ENCODE measurements around the gene MICAL2. TPM values are rescaled to one million over a fixed set of nuclear protein-coding genes. Genes with fewer than 3 reads are reported as not detected.

The MICAL2 gene
- total and polyA plus RNA-seq, 2 of the 13 experiments (the other 11 are each of a cell fraction or from before 2014, with no cell fraction given): 0.78 to 1.1 TPM

DNA sequence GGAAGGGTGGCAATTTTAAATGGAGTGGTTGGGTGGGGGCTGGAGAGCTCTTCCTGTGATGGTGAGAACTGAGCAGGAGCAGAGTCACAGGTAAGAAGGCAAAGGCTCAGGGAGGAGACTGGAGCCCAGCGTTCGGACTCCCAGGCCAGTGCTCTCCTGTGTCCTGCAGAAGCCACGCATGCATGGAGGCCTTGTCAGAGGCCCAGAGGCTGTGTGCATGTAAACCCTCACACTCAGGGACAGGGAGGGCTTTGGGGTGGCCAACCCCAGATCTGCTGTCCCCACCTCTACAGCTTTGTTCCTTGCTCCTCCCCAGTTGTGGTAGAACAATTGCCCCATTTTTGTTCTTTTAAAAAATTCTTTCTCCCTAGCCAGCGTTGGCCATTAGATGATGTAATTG is 136.6 kb downstream of the MICAL2 start:
- H3K9me3 ChIP-seq (ENCODE audit: low read length): no peaks in the 10 kb centered on the region
- BruUV-seq (replicated peaks): no TSS peak
- no peaks in the 10 kb centered on the region for H3K79me2 ChIP-seq (ENCODE audit: insufficient read depth, low read length)
- no peaks in the 10 kb centered on the region for H4K20me1 ChIP-seq (ENCODE audit: insufficient read depth, low read length)
- in situ Hi-C loops (cut with HindIII; ENCODE audit: extremely low pct_ligation_motif_present, low pct_unique_long_range_greater_than_20kb) (no loop called here), intact Hi-C loops (cut with micrococcal nuclease; ENCODE audit: unreplicated experiment) (no loop called here)
- TF ChIP-seq ZNF607 (CRISPR knock-in tag; IDR thresholded peaks at IDR 0.05; ENCODE audit: borderline replicate concordance) (no peak), ZNF124 (CRISPR knock-in tag; IDR thresholded peaks at IDR 0.05) (no peak), ZNF350 (CRISPR knock-in tag; IDR thresholded peaks at IDR 0.05; ENCODE audit: borderline replicate concordance, low read depth) (no peak), DNMT3B (CRISPR knock-in tag; conservative IDR thresholded peaks at IDR 0.05) (no peak), ZBTB4 (CRISPR knock-in tag; IDR thresholded peaks at IDR 0.05; ENCODE audit: borderline replicate concordance) (no peak), MYNN (CRISPR knock-in tag; IDR thresholded peaks at IDR 0.05; ENCODE audit: low read depth) (no peak), SOX5 (CRISPR knock-in tag; IDR thresholded peaks at IDR 0.05; ENCODE audit: borderline replicate concordance) (no peak), NFE2L2 (IDR thresholded peaks at IDR 0.05; ENCODE audit: low read length) (no peak), RNF219 (CRISPR knock-in tag; IDR thresholded peaks at IDR 0.05) (no peak), ZNF331 (CRISPR knock-in tag; IDR thresholded peaks at IDR 0.05) (no peak), ZBTB20 (CRISPR knock-in tag; IDR thresholded peaks at IDR 0.05; ENCODE audit: borderline replicate concordance, low read depth) (no peak), HDAC2 (CRISPR knock-in tag; IDR thresholded peaks at IDR 0.05) (no peak), ZBTB42 (CRISPR knock-in tag; IDR thresholded peaks at IDR 0.05) (no peak), PATZ1 (CRISPR knock-in tag; IDR thresholded peaks at IDR 0.05) (no peak)
- TF ChIP-seq, protein P1, sequence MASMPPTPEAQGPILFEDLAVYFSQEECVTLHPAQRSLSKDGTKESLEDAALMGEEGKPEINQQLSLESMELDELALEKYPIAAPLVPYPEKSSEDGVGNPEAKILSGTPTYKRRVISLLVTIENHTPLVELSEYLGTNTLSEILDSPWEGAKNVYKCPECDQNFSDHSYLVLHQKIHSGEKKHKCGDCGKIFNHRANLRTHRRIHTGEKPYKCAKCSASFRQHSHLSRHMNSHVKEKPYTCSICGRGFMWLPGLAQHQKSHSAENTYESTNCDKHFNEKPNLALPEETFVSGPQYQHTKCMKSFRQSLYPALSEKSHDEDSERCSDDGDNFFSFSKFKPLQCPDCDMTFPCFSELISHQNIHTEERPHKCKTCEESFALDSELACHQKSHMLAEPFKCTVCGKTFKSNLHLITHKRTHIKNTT (CRISPR knock-in tag; IDR thresholded peaks at IDR 0.05): no peak
- no peaks in the 10 kb centered on the region for H3K36me3 ChIP-seq (replicated peaks in 1 of 2; ENCODE audit: control insufficient read depth in 1 of 2, insufficient read depth in 2 of 2, low read length in 2 of 2)
- no peak for FAIRE-seq
- H3K27me3 ChIP-seq (ENCODE audit: control insufficient read depth in 1 of 2, insufficient read depth in 2 of 2, low read length in 2 of 2): no peaks in the 10 kb centered on the region
- ChIA-PET POLR2A (no interaction called here), CTCF (ENCODE audit: low intra/inter-chr PET ratio, low total read pairs) (no interaction called here)
- 68% methylated on average over 3 of the region's 4 CpGs for WGBS (ENCODE audit: low lambda C conversion rate)
- no peak overlapping the region for H3K4me2 ChIP-seq (ENCODE audit: low read depth, low read length)
- DNase-seq (ENCODE audit: low spot score): no peak
- H3K9ac ChIP-seq (ENCODE audit: insufficient read depth, low read depth, low read length): no peak overlapping the region
- H3K27ac ChIP-seq (ENCODE audit: extremely low read length, insufficient read depth, low read length): no peak overlapping the region
- peaks cover 24% of the 10 kb centered on the region for H3K4me1 ChIP-seq (ENCODE audit: insufficient read depth, low read length)
- no peak for ATAC-seq
- no peak overlapping the region for H2AFZ ChIP-seq (ENCODE audit: low read length)
- no peak overlapping the region for H3K4me3 ChIP-seq (replicated peaks in 1 of 3; ENCODE audit: insufficient read depth in 1 of 3, low read depth in 2 of 3, low read length in 3 of 3)
